T-helper 2 cell treated with Interferon-gamma antibody and Interleukin-4, amounts not matched to agents 100 ng/mL and 5 ng/mL, for 36 hours (primary cell): Measurements from ENCODE around the gene FNDC1. TPM values are rescaled to one million over a fixed set of nuclear protein-coding genes. Genes with fewer than 3 reads are reported as not detected.
"Not testable (repeated sequence)": the region's sequence is repeated elsewhere in the genome, so short reads cannot be mapped to it uniquely, and the experiment has no call there.

ENCODE experiments used
- intact Hi-C: fragments of 100-400 bp; cut with micrococcal nuclease; formaldehyde crosslinking; loops from one replicate; pipeline ENCODE4 v1.15.1; 2023
- total RNA-seq: library from RNA; stranded (reverse); gene quantifications from 2 replicates; pipeline ENCODE4 v1.2.3, GENCODE V29; 2022

Gene FNDC1
- total RNA-seq, 1 donor from 2014 or later, result not detected

DNA sequence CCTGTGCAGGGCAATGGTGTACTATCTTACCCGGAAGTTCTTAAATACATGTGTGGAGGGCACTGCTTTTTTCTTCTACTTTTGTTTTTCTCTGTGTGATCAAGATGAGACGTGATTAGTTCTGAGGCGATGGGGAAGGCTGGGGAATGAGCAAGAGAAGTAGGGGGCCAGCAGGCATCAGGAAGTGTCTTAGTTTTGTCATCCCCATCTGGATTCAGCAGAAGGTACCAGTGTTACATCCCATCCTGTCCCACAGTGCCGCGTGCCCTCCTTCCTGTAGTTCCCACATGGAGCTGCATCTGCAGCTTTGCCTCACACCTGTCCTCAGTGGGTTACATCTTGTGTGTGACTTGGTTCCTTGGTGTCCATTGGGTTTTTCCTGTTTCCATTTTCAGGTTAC lies 86.9 kb downstream of the FNDC1 start:
- intact Hi-C loops, result no loop called here

GRCh38 chr6:159257846-159258245 lies 88.6 kb downstream of the FNDC1 start:
- intact Hi-C loops, result no loop called here

- intact Hi-C loops, result no loop called here
Measured at GRCh38 chr6:159259441-159260125, 90.4 kb downstream of the FNDC1 start.

DNA sequence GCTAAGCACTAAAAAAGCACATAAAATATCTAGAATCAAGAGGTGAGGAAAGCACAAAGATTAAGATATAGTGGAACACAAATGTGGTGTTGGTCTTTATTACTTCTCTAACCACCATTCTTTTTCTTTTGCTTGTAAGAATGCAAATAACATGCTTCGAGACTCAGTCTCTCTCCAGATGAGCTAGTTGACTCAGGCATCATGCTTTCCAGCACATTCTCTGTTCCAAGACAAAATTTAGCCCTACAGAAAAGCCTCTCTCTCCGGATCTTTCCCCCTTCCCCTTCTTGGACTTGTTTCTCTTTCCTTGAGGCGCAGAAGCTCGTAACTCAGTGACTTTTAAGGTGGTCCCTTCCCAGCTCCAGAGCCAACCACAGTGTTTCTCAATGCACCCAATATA lies 91.0 kb downstream of the FNDC1 start:
- intact Hi-C loops, result no loop called here

- intact Hi-C loops, result no loop called here
Measured at GRCh38 chr6:159261995-159262394, 92.8 kb downstream of the FNDC1 start.

GRCh38 chr6:159262586-159262985 lies 93.4 kb downstream of the FNDC1 start:
- intact Hi-C loops, result no loop called here

DNA sequence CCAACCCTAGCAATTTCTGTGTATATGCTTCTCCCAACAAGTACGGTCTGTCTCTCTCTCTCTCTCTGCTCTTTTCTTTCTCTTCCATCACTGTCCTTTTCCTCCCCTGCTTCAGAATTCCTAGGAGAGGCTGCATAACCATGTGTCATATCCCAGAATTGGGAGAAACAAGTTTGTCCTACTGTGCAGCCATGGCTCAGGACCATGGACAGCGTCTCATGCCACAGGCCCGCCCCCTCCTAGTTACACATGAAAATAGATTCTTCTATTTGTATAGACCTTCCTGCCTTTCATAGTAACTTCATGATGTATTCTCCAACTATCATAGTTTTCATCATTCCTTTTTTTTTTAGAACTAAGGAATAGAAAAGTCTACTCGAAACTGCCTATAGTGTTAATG lies 98.0 kb downstream of the FNDC1 start:
- intact Hi-C loops, result no loop called here

DNA sequence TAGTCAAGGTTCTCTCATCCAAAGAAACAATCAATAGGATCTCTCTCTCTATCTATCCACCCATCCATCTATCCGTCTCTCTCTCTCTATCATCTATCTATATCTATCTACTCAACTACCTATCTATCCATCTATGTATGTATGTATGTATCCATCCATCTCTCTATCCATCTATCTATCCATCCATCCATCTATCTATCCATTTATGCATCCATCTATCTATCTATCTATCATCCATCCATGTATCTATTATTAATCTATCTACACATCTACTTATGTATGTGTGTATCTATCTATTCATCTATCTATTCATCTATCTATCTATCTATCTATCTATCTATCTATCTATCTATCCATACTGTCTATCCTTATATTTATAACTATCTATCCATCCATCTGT lies 99.3 kb downstream of the FNDC1 start:
- intact Hi-C loops, result no loop called here

DNA sequence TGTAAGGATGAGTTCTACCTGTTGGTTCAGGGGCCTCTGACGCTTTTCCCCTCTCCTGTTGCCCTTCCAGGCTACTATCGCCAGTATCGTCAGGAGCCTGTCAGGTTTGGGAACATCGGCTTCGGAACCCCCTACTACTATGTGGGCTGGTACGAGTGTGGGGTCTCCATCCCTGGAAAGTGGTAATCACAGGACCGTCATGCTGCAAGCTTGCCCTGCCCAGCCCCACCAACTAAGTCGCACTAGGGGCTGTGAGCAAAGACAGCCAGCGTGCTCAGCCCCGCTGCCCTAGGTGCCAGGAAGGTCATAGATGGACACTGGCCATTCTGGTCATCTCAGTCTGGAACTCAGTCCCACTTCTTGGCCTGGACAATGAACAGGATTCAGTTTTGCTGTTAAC lies 102.1 kb downstream of the FNDC1 start:
- intact Hi-C loops, result no loop called here

DNA sequence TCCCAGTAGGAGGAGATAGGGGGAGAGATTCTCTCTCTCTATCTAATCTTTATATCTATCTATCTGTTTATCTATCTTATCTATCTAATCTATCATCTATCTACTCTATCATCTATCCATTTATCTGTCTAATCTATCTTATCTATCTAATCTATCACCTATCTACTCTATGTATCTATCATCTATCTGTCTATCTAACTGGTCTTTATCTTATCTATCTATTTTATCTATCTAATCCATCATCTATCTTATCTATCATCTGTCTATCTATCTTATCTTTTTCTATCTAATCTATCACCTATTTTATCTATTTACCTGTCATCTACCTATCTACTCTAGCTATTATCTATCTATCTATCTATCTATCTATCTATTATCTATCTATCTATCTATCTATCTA lies 109.4 kb downstream of the FNDC1 start:
- intact Hi-C loops, result no loop called here

DNA sequence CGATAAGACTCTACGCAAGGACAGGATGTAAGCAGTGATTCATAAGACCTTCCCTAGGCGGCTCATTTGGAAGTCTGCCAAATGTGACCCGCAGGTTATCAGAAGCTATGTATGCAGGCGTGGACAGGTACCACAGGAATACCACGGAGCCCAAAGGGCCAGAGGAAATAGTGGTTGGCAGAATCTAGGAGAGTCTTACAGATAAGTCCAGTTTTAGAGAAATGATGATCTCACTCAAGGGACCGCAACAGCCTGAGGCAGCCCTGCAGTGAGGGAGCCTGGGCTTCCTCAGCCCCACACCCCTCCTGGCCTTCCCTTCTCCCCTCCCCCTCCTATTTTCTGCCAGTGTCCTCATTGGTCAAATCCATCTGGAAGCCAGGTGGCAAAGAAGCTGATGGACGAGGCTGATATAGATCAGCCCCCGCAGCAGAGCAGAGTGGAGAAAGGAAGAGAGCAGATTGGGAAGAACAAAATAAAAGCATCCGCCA lies 110.6 kb downstream of the FNDC1 start:
- intact Hi-C loops, result no loop called here

DNA sequence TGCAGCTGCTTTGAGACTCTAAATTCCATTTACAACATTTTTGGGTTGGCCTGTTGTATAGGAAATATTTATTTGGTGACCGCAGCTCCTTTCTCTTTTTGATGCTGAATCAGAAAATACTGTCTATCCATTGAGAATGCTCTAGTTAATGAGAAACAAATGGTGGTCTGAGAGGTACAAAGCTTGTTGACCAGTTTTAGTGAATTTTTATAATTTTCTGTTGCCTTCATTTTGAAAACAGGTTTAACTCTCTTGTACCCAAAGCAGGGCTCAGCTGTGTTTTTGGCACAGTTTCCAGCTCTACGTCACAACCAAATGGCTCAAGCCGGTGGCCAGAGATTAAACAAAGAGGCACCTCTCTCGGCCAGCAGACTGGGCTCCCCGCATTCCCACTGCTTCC lies 113.2 kb downstream of the FNDC1 start:
- intact Hi-C loops, result no loop called here

- intact Hi-C loops, result not testable (repeated sequence)
Measured at GRCh38 chr6:159284661-159285060, 115.5 kb downstream of the FNDC1 start.

- intact Hi-C loops, result no loop called here
Measured at GRCh38 chr6:159298840-159299239, 129.6 kb downstream of the FNDC1 start.

DNA sequence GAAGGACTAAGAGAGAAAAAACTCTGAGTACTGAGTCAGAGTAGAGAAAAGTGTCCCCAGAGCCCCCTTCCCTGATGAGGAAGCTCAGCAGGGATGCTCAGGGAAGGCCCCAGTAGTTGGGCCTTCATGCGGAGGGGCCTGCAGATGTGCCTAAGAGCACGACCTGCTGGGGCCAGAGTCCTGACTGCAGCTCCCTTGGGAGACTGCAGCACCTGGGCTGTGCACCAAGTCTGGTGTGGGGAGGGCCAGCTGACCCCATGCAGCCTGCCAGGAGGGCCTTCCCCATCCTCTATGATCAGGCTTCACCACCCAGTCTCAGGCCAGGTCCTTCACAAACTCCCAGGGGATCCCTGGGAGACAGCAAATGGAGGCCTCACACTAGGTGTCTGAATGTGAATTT lies 130.4 kb downstream of the FNDC1 start:
- intact Hi-C loops, result no loop called here

DNA sequence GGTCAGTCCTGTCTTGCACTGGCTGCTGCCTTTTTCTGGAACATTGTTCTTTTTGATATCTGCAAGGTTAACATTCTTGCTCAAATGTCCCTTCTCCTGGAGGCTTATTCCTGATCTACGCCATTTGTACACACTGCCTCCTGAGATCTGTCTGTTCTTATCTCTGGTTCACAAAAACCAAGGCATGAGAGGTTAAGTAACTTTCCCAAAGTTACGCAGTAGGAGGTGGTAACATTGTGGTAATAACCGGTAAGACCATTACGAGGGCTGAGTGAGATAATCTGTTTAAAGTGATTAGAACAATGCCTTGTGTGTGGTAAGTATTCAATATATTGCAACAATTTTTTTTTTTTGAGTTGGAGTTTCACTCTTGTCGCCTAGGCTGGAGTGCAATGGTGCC lies 132.1 kb downstream of the FNDC1 start:
- intact Hi-C loops, result no loop called here

DNA sequence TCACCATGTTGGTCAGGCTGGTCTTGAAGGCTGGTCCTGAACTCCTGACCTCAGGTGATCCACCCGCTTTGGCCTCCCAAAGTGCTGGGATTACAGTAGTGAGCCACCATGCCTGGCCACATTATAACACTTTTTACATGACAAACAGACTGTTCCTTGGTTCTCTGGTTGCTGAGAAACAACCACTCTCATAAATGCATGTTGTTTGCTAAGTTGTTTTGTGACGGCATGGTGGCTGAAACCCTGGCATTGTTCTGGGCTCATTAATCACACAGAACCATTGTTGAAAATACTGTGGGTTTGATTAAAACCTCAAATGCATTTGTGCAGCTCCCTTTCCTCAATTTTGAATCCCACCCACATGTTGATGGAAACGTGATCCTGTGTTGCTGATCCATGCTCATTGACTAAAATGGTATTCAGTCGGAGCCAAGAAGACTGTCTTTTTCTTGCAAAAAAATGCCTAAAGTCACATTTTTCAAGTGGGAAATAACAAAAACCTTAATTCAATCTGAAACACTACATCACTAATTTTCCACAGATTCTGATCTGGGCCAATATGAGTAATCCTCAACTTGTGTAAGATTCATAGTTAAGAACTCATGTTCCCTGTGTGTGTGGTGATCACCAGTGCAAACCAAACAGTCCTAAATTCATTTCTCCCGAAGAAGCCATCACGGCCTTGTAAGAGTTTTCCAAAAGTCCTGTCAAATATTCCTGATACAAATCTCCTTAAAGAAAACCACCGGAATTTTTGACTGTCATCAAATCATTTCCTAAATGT lies 132.8 kb downstream of the FNDC1 start:
- intact Hi-C loops, result no loop called here

DNA sequence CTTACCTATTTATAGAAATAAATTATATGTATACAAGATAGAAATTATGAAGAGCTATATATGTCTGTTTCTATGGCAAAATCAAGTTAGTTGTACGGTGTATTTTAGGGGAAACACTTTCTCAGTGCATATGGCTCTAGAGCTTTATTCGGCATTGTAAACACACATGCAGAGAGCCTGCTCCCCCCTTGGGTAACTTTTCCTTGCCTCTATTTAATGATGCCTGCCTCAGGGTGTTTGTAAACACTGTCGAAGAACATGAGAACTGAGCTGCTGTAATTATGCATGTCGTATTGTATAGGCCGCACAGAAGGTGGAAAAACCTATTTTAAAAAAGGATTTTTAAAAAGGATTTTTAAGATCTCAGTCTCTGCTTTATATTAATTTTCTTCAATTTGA lies 133.4 kb downstream of the FNDC1 start:
- intact Hi-C loops, result no loop called here

GRCh38 chr6:159303159-159303558 lies 134.0 kb downstream of the FNDC1 start:
- intact Hi-C loops, result no loop called here

DNA sequence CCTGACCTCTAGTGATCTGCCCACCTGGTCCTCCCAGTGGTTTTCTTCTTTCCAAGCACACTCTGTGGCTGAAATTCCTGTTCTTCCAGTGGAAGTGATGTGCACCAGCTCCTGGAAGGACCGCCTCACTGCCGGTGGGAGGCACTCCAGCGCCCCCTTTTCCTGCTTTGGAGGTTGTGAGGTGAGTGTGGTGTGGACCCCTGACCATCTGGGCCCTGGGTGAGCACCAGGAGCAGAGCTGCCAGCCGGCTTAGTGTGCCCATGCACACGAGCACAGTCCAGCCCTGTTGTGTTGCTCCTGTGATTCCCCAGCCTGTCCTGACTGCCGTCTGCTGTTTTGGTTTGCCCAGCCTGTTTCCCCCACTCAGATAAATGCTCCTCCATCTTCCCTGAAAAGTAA lies 134.6 kb downstream of the FNDC1 start:
- intact Hi-C loops, result no loop called here

- intact Hi-C loops, result no loop called here
Measured at GRCh38 chr6:159304641-159305040, 135.4 kb downstream of the FNDC1 start.

DNA sequence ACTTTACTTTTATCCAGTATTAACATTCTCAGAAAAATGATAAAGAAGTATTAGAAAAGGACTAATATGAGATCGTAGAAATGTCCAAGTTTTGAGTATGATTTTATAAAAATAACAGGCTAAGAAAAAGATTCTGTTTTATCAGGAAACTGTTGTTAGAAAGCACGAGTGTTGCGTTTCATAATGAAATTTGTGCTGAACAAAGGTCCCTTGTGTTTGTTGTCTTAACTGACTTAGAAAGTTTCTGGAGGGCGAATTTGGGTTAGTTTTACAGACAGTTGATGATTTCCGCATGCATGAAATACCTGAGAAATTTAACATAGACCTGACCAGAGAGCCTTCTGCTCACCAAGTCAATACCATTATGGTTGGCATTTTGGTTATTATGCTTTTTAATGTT lies 136.0 kb downstream of the FNDC1 start:
- intact Hi-C loops, result no loop called here
